ENCODE results near the gene PLEKHA6. TPM values are rescaled to one million over a fixed set of nuclear protein-coding genes. Genes with fewer than 3 reads are reported as not detected.

PLEKHA6 gene
- total and polyA plus RNA-seq, 2 donors (not counting 1 experiment from before 2014, with no cell fraction given), result 0.31 to 0.47 TPM

- Histone ChIP-seq H2AFZ (ENCODE audit: insufficient read depth, low read depth, low read length, poor library complexity, severe bottlenecking) (no peak overlapping the region), H3K27me3 (replicated peaks in 1 of 4; ENCODE audit: control extremely low read depth in 1 of 4, control insufficient read depth in 3 of 4, insufficient read depth in 4 of 4, low read length in 3 of 4) (peaks cover 0 to 33% (median 2%) of the 10 kb centered on the region in 4 experiments), H3K4me3 (ENCODE audit: control extremely low read depth in 1 of 5, extremely low read depth in 1 of 5, insufficient read depth in 1 of 5, low read depth in 2 of 5, low read length in 4 of 5) (no peak overlapping the region), H3K9me3 (ENCODE audit: control extremely low read depth in 1 of 3, control insufficient read depth in 2 of 3, insufficient read depth in 1 of 3, low read length in 2 of 3) (no peaks in the 10 kb centered on the region), H3K27ac (ENCODE audit: low read length in 2 of 2) (no peak overlapping the region), H3K4me2 (replicated peaks; ENCODE audit: low read depth, low read length, poor library complexity, severe bottlenecking) (no peak overlapping the region), H3K36me3 (replicated peaks in 1 of 2; ENCODE audit: control extremely low read depth in 1 of 2, control insufficient read depth in 1 of 2, extremely low read depth in 1 of 2, insufficient read depth in 2 of 2, low read length in 1 of 2) (no peaks in the 10 kb centered on the region), H3K79me2 (ENCODE audit: control insufficient read depth, insufficient read depth, low read length) (no peaks in the 10 kb centered on the region), H4K20me1 (ENCODE audit: control insufficient read depth, insufficient read depth, low read length, poor library complexity, severe bottlenecking) (no peaks in the 10 kb centered on the region), H3K9ac (ENCODE audit: low read length) (no peak overlapping the region), H3K4me1 (ENCODE audit: control insufficient read depth in 2 of 2, insufficient read depth in 2 of 2, low read length in 2 of 2) (no peaks in the 10 kb centered on the region)
- H3K4me3 Mint-ChIP-seq, result no peak overlapping the region
- 20% methylated on average over 1 of the region's 4 CpGs for WGBS (ENCODE audit: insufficient coverage)
- TF ChIP-seq CTCF (IDR thresholded peaks at IDR 0.05), result no peak
- TF ChIP-seq EZH2 (IDR thresholded peaks at IDR 0.05; ENCODE audit: borderline replicate concordance, insufficient read depth, low read depth, low read length, poor library complexity, severe bottlenecking), result no peak
- CTCF ChIA-PET, result interaction anchor here (0.9 to 1.0 kb wide), 2 partner anchors 13 to 19 kb away, joined by 3 read pairs; no protein-coding TSS in a partner anchor
- POLR2A ChIA-PET, result no interaction called here
- no peaks in the 10 kb centered on the region for H3K9me3 Mint-ChIP-seq (ENCODE audit: insufficient read depth)
- H3K27ac Mint-ChIP-seq, result no peak overlapping the region
- peaks cover 63% of the 10 kb centered on the region for H3K27me3 Mint-ChIP-seq
- intact Hi-C loops (cut with micrococcal nuclease), result no loop called here
- H3K4me1 Mint-ChIP-seq, result no peaks in the 10 kb centered on the region
- no peak for DNase-seq
- ATAC-seq (ENCODE audit: low read depth), result no peak
Measured at GRCh38 chr1:204278251-204278650, 81.5 kb downstream of the PLEKHA6 start.

GRCh38 chr1:204277563-204278219, 82.0 kb downstream of the PLEKHA6 start:
- ATAC-seq (ENCODE audit: low read depth), result no peak
- Histone ChIP-seq H3K36me3 (replicated peaks in 1 of 2; ENCODE audit: control extremely low read depth in 1 of 2, control insufficient read depth in 1 of 2, extremely low read depth in 1 of 2, insufficient read depth in 2 of 2, low read length in 1 of 2) (no peaks in the 10 kb centered on the region), H3K9ac (ENCODE audit: low read length) (no peak overlapping the region), H3K9me3 (ENCODE audit: control extremely low read depth in 1 of 3, control insufficient read depth in 2 of 3, insufficient read depth in 1 of 3, low read length in 2 of 3) (no peaks in the 10 kb centered on the region), H3K27me3 (replicated peaks in 1 of 4; ENCODE audit: control extremely low read depth in 1 of 4, control insufficient read depth in 3 of 4, insufficient read depth in 4 of 4, low read length in 3 of 4) (peaks cover 0 to 37% (median 2%) of the 10 kb centered on the region in 4 experiments), H3K4me1 (ENCODE audit: control insufficient read depth in 2 of 2, insufficient read depth in 2 of 2, low read length in 2 of 2) (peaks cover 0 to 2% of the 10 kb centered on the region in 2 donors), H3K79me2 (ENCODE audit: control insufficient read depth, insufficient read depth, low read length) (no peaks in the 10 kb centered on the region), H2AFZ (ENCODE audit: insufficient read depth, low read depth, low read length, poor library complexity, severe bottlenecking) (no peak overlapping the region), H3K4me2 (replicated peaks; ENCODE audit: low read depth, low read length, poor library complexity, severe bottlenecking) (no peak overlapping the region), H4K20me1 (ENCODE audit: control insufficient read depth, insufficient read depth, low read length, poor library complexity, severe bottlenecking) (no peaks in the 10 kb centered on the region), H3K4me3 (ENCODE audit: control extremely low read depth in 1 of 5, extremely low read depth in 1 of 5, insufficient read depth in 1 of 5, low read depth in 2 of 5, low read length in 4 of 5) (no peak overlapping the region), H3K27ac (ENCODE audit: low read length in 2 of 2) (no peak overlapping the region)
- peaks cover 63% of the 10 kb centered on the region for H3K27me3 Mint-ChIP-seq
- H3K27ac Mint-ChIP-seq, result no peak overlapping the region
- no peak for DNase-seq
- no peaks in the 10 kb centered on the region for H3K9me3 Mint-ChIP-seq (ENCODE audit: insufficient read depth)
- TF ChIP-seq CTCF (IDR thresholded peaks at IDR 0.05), result no peak
- TF ChIP-seq EZH2 (IDR thresholded peaks at IDR 0.05; ENCODE audit: borderline replicate concordance, insufficient read depth, low read depth, low read length, poor library complexity, severe bottlenecking), result no peak
- intact Hi-C loops (cut with micrococcal nuclease), result no loop called here
- ChIA-PET CTCF (no interaction called here), POLR2A (no interaction called here)
- H3K4me3 Mint-ChIP-seq, result no peak overlapping the region
- no peaks in the 10 kb centered on the region for H3K4me1 Mint-ChIP-seq
- whole genome bisulfite sequencing (ENCODE audit: insufficient coverage), result 97% methylated on average over 11 of the region's 14 CpGs
